Hematopoietic multipotent progenitor cell treated with erythropoietin and hydrocortisone succinate and interleukin-3 and kit ligand, for 8 days (in vitro differentiated cells): Measurements from ENCODE around the gene PNPLA2.

Experiments used
- DNase-seq: peaks from one replicate; pipeline ENCODE4 v3.0.0-alpha.2; 2015

Gene PNPLA2

DNA sequence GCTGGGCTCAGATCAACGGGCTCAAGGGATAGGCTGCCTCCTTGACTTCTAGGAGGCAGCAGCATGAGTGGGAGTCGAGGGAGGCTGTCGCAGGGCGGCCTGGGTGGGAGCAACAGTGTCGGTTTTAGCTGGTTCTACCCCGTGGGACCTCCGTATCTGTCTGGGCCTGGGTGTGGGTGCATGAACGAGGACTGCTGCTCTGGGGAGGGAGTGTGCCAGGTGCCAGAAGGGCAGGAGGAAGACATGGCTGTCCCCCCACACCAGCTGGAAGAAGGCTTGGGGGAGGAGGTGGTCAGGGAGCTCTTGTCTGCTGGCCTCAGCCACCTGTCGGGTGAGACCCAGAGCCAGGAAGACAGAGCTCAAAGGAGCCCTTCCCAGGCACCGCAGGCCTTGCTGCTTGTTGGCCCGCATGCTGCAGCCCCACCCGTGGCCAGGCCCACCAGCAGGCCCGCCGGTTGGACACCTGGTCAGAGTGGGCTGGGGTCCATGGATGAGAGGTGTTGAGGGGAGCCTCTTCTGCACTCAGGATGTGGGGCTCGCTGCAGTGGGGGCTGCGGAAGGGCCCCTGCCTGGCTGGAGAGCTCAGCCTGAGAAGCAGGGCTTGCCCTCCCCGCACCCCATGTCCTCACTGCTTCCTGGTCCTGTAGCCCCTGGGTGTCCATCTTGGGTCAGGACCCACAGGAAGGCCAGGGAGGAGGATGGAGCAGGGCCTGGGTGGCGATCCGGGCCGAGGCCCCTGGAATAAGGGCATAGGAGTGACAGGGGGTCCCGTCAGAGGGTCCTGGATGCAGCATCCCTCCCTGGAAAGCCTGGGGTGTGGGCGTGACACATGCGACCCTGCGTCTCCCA lies 32.3 kb upstream of the PNPLA2 start:
- DNase-seq, result no peak

GRCh38 chr11:787084-787675 lies 31.5 kb upstream of the PNPLA2 start:
- DNase-seq, result no peak

DNA sequence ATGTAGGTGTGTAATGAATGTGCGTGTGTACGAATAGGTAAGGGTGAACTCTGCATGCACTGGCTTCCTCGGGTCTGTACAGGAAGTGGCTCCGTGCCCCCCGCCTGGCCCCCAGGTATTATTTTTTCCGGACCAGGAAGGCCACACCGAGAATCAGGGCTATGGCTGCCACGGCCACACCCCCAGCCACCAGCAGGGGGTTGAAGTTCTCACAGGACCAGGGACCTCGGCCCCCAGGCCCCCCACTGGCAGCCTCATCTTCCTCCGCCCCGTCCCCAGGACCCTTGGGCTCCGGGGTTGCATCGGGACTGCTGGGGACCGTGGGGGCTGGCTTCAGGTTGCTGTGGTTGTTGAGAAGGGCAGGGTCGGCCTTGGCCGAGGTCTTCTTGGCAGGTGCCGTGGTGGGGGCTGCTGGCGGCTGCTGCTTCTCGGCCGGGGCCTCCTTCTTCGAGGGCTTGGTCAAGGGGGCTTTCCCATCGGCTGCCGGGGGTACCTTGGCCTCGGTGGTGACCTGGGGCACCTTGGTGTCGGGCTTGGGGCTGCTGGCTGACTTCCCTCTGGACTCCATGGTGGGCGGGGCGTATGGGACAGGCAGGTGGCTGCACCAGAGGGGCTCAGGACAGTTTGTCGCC lies 30.6 kb upstream of the PNPLA2 start:
- no peak for DNase-seq

DNA sequence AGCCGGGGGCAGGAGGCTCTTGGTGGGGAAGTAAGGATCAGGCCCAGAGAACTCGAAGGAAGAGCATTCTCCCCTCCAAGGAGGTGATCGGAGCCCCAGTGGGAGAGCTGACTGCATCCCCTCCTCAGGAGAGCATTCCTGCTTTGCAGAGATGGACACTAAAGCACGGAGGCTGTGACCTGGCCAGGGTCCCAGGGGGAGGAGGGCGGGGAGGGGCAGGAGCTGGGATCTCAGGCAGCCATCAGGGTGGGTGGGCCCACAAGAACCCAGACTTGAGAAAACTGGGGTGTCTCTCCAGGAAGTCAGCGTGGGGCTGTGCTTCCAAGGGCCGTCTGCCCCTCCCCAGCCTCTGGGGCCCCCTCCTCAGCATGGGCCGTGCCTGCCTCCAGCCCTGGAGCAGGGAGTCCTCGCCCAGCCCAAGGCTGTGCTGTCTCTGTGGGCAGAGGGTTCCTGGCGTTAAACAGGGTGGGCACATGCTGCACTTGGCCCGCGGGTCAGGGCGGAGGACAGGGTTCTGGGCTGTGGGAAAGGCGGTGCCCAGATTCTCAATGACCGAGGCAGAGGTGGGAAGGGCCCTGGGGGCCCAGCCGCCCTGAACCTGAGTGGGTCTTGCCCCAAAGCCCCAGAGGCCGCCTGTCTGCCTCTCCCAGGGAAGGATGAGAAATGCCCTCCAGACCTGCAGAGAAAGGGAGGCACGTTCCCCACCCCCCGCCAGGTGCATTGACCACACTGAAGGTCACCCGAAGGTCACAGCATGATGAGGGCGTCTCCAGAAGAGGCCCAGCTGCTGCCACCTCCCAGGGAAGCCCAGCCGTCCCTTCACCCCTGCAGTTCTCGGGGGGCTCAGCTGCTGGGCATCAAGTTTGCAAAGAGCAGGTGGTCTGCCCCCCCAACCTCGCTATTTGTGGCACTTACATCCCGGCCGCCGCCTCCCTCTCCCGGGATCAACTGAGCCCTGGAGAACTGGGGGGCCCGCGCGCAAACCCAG lies 29.5 kb upstream of the PNPLA2 start:
- DNase-seq, result no peak

DNA sequence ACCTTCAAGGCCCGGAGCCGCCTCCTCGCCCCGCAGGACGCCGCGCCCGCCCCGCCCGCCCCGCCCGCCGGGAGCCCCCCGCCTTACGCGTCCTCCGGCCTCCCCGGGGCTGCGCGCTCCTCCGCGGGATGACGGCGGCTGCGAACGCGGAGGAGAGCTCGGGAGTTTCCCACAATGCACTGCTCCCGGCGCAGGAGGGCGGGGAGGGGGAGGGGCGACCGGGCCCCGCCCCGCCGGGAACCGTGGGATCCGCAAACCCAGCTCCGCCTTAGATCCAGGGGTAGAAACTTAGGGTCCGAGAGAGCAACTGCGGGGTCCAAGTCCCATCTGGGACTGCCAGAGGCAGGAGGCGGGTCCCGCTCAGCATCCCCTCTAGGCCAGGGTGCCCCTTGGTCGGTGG lies 28.8 kb upstream of the PNPLA2 start, which contains the start of gene CEND1:
CEND1 (minus strand) TSS at position 148 of the 400 bp plus-strand sequence. CDS start 1,514 bp downstream, outside the sequence.
- DNase-seq, result no peak

- no peak for DNase-seq
Observed at GRCh38 chr11:790721-791564, 27.8 kb upstream of the PNPLA2 start.

GRCh38 chr11:791658-792534 lies 26.8 kb upstream of the PNPLA2 start:
- no peak for DNase-seq

DNA sequence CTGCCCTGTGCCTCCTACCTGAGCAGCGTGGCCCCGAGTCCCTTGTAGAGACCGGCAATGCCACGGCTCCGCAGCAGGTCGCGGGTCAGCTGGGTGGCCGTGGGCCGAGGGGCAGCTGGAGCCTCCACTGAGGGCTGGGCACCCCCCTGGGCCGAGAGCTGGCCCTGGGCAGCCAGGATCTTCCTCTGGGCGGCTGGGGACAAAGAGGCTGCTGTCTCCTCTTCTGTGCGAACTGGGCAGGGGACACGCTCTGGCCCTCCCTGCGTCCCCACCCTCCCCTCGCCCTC lies 26.2 kb upstream of the PNPLA2 start:
- DNase-seq, result no peak

DNA sequence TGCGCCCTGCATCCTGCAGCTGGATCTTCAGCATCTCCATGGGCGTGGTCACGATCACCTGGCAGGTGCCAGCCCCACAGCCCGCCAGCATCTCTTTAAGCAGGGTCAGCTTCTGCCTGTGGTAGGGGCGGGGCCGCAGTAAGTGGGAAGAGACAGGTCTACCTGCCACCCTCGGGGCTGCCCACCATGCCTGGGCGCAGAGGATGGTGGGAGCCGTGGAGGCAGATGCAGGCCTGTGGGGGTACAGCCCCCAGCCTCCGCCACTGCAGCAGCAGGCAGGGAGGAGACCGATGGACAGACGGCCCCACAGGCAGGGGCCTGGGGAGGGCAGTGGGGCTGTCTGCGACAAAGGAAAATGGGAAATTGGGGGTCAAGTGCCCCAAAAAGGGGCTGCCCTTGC lies 25.8 kb upstream of the PNPLA2 start:
- DNase-seq, result no peak

- DNase-seq, result no peak
Observed at GRCh38 chr11:793556-793955, 25.2 kb upstream of the PNPLA2 start.

DNA sequence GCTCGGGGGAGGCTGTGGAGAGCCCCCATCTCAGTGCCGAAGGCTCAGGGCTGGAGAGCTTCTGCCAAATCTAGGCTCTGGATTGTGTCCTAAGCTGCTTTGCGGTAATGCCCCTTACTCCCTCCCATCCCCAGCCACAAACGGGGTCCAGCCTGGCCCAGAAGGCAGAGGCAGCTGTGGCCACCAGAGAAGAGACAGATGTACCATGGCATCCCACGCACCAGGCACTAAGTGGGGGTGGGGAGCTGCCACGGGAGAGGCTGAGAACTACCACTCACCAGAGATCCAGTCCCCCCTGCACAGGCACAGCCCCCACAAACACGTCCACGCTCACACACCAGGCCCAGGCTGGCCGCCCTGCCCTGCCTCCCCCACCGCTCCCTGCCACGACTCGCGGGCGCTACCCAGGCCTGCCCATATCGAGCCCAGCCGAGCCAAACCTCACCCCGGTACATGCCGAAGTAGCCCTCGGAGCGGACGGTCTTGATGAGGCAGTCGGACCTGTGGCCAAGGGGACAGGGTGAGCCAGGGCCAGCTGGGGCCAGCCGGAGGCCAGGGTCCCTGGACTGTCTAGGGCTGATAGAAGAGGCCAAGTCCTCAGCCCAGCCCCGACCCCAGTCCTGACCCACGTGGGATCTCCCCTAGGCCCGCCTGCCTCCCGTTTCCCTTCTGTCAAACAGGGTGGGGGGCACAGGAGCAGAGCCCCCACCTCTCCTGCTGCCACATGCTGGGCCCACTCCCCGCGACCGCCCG lies 24.5 kb upstream of the PNPLA2 start:
- DNase-seq, result no peak

- DNase-seq, result no peak
Observed at GRCh38 chr11:794766-795633, 23.7 kb upstream of the PNPLA2 start.

- peak; percentile 73 for DNase-seq
Observed at GRCh38 chr11:795634-796564, 22.8 kb upstream of the PNPLA2 start.

DNA sequence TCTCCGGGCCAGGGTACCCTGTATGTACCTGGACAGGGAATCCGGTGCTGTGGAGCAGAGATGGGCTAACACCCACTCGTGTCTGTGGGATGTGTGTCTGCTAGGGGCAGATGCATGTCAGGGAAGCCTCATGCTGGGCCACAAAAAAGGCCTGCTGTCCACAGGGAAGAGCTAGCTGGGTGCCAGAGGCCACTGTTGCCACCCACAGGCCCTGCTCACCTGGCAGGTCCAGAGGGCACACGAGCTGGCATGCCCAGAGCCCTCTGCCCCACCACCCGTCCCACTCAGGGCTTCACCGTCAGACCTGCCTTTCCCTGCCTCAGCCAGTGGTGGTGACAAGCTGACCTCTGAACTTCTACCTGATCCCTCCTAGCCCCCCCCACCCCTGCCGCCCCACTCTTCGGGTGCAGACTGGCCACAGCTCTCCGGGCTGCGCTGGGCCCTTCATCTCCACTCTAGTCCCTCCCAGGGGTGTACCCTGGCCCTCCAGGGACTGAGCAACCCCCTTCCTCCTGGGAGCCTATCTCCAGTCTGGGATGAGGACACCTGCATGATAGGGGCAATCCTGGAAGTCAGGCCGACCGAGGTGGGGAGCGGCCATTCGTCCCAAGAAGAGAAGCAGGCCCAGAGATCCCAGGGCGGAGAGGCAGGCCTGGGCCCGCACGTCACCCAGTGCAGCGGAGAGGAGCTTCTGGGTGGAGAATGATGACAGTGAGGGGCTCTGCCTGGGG lies 22.0 kb upstream of the PNPLA2 start:
- DNase-seq, result no peak

GRCh38 chr11:797296-798092 lies 21.2 kb upstream of the PNPLA2 start:
- peak; percentile 73 for DNase-seq

DNA sequence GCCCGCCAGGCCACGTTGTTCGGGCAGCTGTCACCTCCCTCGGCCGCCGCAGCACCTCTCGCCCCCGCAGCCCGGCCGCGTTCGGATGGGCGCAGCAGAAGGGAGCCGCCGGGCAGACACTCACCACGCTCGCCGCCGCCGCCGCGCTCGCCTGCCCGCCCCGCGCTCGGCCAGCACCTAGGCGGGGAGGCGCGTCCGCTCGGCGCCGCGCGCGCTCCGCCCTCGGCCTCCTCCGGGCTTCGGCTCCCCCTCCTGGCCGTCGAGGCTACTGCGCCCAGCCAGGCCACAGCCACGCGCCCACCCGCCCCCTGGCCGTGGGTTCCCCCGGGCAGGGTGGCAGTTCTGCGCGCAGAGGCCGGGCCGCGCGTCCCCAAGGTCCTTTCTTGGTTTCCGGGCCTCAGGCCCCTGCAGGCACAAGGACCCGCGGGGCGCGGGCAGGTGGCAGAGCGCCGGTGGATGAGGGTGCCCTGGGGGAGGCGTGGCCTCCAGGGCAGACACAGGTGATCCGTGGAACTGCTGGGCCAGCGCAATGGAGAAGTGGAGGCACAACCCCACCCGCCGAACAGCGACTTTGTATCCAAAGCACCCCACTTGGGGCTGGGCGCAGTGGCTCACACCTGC lies 20.5 kb upstream of the PNPLA2 start, which contains the start of gene SLC25A22:
SLC25A22 (minus strand) TSS at position 189 of the 621 bp plus-strand sequence. CDS start 3,275 bp downstream, outside the sequence.
- peak; percentile 77 for DNase-seq
